Brain microvascular endothelial cell (primary cell): Measurements from ENCODE around the gene BCL6.

Experiments
- DNase-seq: peaks from one replicate; pipeline ENCODE4 v3.0.0-alpha.2; 2020
- H3K27ac ChIP-seq: fragments of 250-450 bp; sonication (Bioruptor Pico); 2 replicates; pipeline ENCODE4 v1.5.1; 2020; ENCODE audit warnings: mild to moderate bottlenecking, moderate library complexity
- H3K27me3 ChIP-seq: fragments of 250-450 bp; sonication (Bioruptor Pico); replicated peaks from 2 replicates; pipeline ENCODE4 v1.5.1; 2020; ENCODE audit warnings: mild to moderate bottlenecking
- H3K36me3 ChIP-seq: fragments of 250-450 bp; sonication (Bioruptor Pico); replicated peaks from 2 replicates; pipeline ENCODE4 v1.5.1; 2020; ENCODE audit warnings: mild to moderate bottlenecking
- H3K4me3 ChIP-seq: 2 replicates; pipeline ENCODE4 v1.5.1; 2011; ENCODE audit warnings: low read depth, mild to moderate bottlenecking, control low read depth, low read length, moderate library complexity
- in situ Hi-C: cut with HindIII; loops from 2 replicates; pipeline ENCODE4 v1.10.0; 2017; ENCODE audit warnings: low sequenced_read_pairs, low pct_ligation_motif_present
- TF ChIP-seq, protein P1 (sequence below): IDR thresholded peaks from 2 replicates; pipeline ENCODE4 v1.5.1; 2011; ENCODE audit warnings: low read depth, mild to moderate bottlenecking, moderate library complexity, low read length, control low read depth, inconsistent platforms; ENCODE audit errors: missing control alignments

BCL6 gene

DNA sequence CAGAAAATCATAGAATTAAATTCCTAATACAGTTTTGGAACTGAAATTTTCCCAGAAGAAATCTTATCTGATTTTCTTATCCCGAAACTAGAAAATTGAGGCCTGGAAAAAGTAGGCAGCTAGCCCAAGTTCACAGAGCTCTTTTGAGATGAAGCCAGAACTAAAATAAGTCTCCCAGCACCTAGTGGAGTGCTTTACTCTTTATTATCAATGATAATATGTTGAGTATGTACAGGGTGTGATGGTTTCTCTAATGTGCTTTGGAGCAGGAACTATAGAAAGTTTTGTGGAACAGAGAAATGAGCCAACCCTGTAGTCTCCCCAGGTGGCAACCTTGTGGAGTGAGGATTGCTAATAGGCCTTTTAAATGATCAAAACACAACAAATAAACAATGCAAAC, 30.3 kb upstream of the BCL6 start:
- no peak for DNase-seq
- no peaks in the 10 kb centered on the region for H3K36me3 ChIP-seq
- no peak overlapping the region for H3K27ac ChIP-seq
- H3K4me3 ChIP-seq = no peak overlapping the region
- TF ChIP-seq, protein P1, sequence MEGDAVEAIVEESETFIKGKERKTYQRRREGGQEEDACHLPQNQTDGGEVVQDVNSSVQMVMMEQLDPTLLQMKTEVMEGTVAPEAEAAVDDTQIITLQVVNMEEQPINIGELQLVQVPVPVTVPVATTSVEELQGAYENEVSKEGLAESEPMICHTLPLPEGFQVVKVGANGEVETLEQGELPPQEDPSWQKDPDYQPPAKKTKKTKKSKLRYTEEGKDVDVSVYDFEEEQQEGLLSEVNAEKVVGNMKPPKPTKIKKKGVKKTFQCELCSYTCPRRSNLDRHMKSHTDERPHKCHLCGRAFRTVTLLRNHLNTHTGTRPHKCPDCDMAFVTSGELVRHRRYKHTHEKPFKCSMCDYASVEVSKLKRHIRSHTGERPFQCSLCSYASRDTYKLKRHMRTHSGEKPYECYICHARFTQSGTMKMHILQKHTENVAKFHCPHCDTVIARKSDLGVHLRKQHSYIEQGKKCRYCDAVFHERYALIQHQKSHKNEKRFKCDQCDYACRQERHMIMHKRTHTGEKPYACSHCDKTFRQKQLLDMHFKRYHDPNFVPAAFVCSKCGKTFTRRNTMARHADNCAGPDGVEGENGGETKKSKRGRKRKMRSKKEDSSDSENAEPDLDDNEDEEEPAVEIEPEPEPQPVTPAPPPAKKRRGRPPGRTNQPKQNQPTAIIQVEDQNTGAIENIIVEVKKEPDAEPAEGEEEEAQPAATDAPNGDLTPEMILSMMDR = no peak
- no peaks in the 10 kb centered on the region for H3K27me3 ChIP-seq
- in situ Hi-C loops = no loop called here

DNA sequence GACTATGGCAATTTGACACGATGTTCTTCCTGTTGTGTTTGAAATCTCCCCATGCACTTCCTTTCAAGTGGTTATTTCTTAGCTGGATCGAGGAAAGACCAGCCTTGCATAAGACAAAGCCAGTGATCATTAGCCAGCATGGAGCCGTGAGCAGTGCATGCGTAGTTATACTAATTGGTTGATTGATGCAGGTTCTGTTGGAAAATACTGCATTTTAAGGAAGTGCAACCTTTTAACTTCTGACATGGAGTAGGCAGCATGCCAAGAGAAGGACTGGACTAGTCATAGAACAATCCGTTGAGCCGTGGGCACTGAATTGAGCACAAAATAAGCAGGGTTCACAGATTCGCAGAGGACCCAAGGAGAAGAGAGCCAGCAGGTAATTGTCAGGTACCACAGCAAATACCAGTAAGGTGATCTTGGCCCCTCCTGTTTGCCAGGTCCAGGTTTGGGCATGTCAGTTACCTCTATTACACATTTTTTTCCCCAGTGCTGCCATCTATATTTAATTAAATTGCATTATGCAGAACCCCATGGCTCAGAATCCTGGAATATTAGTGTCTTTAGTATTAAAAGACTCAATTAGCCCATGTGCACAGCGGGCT, 29.0 kb upstream of the BCL6 start:
- in situ Hi-C loops = no loop called here
- Histone ChIP-seq H3K27ac (no peak overlapping the region), H3K27me3 (no peaks in the 10 kb centered on the region), H3K4me3 (no peak overlapping the region), H3K36me3 (no peaks in the 10 kb centered on the region)
- TF ChIP-seq, protein P1 = no peak
- DNase-seq = no peak

DNA sequence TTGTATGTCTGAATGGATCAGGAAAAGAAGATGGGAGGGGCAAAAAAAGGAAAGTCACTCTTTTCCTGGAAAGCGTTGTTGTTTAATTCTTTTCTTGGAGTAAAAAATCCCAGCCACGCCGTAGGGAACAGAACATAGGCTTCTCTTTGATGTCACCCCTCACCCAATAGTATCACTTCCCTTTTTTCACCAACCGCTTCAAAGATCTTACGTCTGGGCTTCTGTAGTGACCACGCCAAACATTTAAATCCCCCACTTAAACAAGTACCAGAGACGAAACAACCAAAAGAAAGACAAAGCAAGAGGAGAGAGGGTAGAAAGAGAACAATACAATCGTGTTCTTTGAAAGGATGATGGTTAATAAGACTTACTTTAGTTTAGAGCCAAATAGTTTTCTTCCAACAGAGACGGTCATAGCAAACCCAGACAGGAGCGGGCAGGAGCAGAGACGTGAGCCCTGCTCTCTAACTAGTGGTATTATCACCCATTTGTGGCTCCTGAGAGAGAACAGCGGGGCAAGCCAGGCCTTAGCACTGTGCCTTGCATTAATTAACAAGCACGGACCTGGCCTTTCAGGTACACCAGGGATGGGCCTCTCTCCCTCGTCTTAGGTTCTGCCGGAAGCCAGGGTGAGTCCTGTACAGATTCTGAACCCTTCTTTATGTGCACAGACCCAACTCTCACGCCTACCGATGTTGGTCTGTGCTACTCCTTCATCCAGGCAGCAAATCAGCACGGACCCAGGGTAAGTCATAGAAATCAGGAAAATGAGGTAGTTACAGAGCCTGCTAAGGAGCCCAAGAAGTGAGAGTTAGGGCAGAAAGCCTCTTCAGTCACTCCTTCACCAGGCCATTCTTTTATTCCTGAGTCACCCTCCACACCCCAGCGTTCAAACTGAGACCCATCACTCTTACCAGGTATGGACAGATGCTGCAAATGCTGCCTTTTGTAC, 28.2 kb upstream of the BCL6 start:
- no peak overlapping the region for H3K27ac ChIP-seq
- in situ Hi-C loops = no loop called here

DNA sequence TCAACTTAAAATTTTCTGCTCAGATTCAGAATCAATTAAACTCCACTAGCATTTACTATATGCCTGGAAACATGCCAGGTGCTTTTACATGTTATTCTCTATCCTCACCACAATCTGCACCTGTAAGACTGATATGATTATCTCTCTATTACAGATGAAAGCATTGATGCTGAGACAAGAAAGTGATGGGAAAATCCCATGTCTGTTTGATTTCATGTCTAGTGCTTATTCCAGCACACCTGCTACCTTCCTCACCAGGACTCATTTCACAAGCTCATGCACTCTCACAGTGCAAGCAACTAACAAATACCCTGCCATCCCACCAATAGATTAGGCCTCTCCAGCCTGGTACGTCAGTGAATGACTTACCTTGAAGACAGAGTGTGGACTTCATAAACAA, 25.0 kb upstream of the BCL6 start:
- no peak overlapping the region for H3K4me3 ChIP-seq
- DNase-seq = no peak
- no peaks in the 10 kb centered on the region for H3K27me3 ChIP-seq
- TF ChIP-seq, protein P1 = no peak
- in situ Hi-C loops = no loop called here
- no peak overlapping the region for H3K27ac ChIP-seq
- no peaks in the 10 kb centered on the region for H3K36me3 ChIP-seq

More for the DNA sequence above, 28.2 kb upstream of the BCL6 start:
- DNase-seq = no peak
- no peaks in the 10 kb centered on the region for H3K27me3 ChIP-seq
- TF ChIP-seq, protein P1 = no peak
- H3K36me3 ChIP-seq = no peaks in the 10 kb centered on the region
- H3K4me3 ChIP-seq = no peak overlapping the region

DNA sequence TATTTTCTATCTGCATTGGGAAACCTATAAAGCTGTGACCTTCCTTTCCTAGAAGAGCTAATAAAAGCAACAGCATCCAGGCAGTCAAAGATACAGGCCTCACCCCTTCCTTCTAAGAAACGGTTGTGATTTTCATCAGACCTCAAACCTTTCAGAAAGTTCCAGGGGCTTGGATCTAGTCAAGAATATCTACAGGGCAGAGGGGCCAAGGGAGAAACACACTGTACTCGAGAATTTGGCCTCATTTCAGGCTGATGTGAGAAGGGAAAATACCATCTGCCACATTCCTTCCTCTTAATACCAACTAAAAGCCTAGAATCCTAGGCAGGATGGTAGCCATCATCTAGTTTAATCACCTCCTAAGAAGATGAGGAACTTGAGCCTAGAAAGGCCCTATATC, 24.5 kb upstream of the BCL6 start:
- H3K27ac ChIP-seq = no peak overlapping the region
- H3K36me3 ChIP-seq = no peaks in the 10 kb centered on the region
- in situ Hi-C loops = no loop called here
- TF ChIP-seq, protein P1 = no peak
- H3K27me3 ChIP-seq = no peaks in the 10 kb centered on the region
- DNase-seq = no peak
- no peak overlapping the region for H3K4me3 ChIP-seq
